Epithelial cell of prostate (primary cell): ENCODE data around the gene PKLR.
A peak's percentile ranks its signal among the peaks of the same experiment; 100 is the strongest.

Experiments used
- DNase-seq: peaks from one replicate; pipeline ENCODE4 v3.0.0-alpha.2; 2011; ENCODE audit warnings: low read depth, low spot score
- H3K27ac ChIP-seq: fragments of 450-650 bp; 2 replicates; pipeline ENCODE4 v1.5.1; 2017; ENCODE audit warnings: mild to moderate bottlenecking

The PKLR gene

DNA sequence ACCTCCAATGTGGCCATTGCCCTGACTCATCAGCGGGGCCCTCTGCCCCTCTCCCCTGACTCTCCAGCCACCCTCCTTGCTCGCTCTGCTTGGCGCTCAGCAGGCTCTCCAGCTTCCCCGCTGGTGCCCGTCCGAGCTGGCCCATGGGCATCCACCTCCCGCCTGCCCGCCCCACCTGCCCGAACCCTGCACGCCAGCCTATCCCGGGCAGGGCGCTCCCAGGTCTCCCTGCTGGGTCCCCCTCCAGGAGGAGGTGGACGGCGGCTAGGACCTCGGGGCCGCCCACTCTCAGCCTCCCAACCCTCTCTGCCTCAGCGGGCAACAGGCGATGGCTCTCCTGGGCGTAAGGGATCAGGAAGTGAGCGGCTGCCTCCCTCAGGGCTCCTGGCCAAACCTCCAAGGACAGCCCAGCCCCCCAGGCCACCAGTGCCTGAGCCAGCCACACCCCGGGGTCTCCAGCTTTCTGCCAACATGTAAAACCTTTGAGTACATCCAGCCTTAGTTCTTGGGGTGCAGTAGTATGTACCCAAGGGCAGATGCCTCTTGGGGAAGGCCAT lies 13.2 kb downstream of the PKLR start:
- no peak overlapping the region for H3K27ac ChIP-seq
- DNase-seq, result no peak

- H3K27ac ChIP-seq, result no peak overlapping the region
- no peak for DNase-seq
Observed at GRCh38 chr1:155286544-155286943, 14.7 kb downstream of the PKLR start.

DNA sequence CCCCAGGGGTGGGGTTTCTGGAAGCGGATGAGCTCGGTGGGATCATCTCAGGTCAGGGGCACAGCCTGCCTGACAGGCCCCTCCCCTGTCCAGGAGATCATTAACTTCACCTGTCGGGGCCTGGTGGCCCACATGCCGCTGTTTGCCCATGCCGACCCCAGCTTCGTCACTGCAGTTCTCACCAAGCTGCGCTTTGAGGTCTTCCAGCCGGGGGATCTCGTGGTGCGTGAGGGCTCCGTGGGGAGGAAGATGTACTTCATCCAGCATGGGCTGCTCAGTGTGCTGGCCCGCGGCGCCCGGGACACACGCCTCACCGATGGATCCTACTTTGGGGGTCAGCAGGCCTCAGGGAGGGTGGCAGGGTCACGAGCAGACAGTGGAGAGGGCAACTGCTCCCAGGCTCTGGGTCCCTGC lies 15.6 kb downstream of the PKLR start:
- DNase-seq, result no peak
- H3K27ac ChIP-seq, result no peak overlapping the region

DNA sequence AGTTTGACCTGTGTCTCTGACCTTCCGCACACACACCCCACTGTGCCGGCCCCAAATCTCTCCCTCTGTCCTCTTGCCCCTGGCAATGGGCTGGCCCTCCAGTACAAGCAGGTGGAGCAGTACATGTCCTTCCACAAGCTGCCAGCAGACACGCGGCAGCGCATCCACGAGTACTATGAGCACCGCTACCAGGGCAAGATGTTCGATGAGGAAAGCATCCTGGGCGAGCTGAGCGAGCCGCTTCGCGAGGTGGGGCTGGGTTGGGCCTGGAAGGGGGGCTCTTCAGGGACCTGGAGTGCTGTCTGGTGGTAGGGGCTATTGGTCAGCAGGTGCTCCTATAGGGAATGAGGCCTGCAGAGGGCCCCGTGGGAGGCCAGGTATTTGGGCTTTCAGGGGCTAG lies 16.2 kb downstream of the PKLR start:
- DNase-seq, result no peak
- no peak overlapping the region for H3K27ac ChIP-seq

DNA sequence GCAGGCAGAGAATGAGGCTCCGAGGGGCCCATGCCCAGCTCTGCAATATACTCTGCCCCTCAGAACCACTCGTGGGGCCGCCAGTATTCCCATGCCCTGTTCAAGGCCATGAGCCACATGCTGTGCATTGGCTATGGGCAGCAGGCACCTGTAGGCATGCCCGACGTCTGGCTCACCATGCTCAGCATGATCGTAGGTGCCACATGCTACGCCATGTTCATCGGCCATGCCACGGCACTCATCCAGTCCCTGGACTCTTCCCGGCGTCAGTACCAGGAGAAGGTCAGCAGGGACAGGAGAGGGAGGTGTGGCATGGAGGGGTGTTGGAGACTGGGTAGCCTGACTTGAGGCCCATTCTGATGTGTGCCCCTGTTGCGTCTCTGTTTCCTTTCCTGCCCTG lies 16.8 kb downstream of the PKLR start:
- no peak for DNase-seq
- no peak overlapping the region for H3K27ac ChIP-seq

DNA sequence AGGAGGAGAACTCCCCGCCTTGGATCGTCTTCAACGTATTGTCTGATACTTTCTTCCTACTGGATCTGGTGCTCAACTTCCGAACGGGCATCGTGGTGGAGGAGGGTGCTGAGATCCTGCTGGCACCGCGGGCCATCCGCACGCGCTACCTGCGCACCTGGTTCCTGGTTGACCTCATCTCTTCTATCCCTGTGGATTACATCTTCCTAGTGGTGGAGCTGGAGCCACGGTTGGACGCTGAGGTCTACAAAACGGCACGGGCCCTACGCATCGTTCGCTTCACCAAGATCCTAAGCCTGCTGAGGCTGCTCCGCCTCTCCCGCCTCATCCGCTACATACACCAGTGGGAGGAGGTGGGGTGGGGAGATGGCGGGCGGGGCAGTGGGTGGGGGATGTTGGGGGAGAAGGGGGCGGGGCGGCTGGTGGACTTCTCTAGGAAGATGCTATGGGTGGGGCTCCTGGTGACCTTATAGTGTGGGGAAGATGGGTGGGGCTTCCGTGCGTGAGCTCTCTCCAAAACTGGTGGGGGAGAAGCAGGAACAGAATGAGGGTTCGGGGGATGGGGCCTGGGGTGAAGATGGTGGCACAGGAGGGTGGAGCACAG lies 18.6 kb downstream of the PKLR start:
- no peak for DNase-seq
- no peak overlapping the region for H3K27ac ChIP-seq

- DNase-seq, result no peak
Observed at GRCh38 chr1:155279268-155279667, 22.0 kb downstream of the PKLR start.

DNA sequence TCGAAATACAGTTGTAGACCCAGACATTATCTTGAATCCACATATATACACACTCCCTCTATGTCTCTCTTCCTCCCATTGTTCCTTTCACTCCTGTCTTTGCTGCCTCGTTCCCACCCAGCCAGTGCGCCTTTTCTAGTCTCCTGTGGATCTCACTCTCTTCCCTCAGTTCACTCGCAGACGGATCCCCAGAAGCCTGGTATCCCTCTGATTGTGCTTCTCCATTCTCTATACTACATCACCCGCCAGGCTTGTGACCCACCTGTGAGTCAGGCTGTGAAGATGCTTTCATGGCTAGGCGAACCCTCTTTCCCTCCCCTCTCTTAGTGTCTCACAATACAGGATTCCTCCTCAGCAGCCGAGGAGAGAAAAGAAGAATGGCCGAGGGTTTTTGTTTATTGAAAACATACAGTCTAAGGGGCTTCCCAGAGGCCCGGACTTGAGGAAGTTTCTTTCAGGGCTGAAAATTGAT lies 22.5 kb downstream of the PKLR start:
- H3K27ac ChIP-seq, result no peak overlapping the region
- DNase-seq, result no peak

More at GRCh38 chr1:155279268-155279667, 22.0 kb downstream of the PKLR start:
- H3K27ac ChIP-seq, result no peak overlapping the region

DNA sequence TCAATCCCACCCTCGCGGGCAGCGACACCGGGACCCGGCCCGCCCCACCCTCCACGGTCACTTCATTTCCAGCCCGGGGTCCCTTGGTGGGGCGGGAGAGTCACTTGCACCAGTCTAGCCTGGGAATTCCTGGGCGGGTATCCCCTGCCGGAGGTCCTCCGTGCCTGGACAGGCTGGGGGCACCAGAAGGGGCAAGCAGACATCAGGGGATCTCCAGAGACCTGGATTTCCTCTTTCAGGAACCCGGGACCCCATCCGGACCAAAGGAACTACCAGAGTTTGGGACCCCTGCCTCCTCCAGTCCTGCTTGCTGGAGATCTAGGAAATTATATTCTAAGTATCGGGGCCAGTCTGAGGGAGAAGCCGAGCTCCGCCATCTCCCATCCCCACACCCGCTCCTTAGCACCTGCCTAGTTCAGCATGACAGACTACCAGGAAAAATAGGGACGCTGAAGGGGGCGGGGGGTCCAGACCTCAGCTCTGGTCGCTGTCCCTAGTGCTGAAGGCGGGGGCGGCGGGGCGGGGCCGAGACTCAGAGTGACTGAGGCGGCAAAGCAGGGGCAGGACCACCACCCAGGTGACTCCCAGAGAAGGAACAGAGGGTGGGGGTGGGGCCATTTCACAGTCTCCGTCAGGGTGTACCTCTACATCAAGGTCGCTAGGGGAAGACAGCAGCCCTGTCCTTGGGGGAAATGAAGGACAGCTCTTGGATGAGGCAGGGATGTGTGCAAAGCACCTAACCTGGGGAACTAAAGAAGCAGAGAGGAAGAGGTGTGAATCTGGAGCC lies 23.1 kb downstream of the PKLR start:
- no peak overlapping the region for H3K27ac ChIP-seq
- DNase-seq, result no peak

GRCh38 chr1:155277070-155277901 lies 24.0 kb downstream of the PKLR start, which contains the start of gene HCN3:
TSS of gene HCN3 (plus strand) at chr1:155277463. CDS start at chr1:155277591, 128 bp downstream.
- peak; percentile 52 for DNase-seq
- no peak within 1 kb of the TSS for H3K27ac ChIP-seq

GRCh38 chr1:155273343-155274245 lies 27.6 kb downstream of the PKLR start, which contains the start of gene CLK2:
TSS of gene CLK2 (minus strand) at chr1:155273504. CDS start at chr1:155270977, 2,527 bp downstream.
- peak; percentile 51 for DNase-seq
- peak within 1 kb of the TSS; percentile 87 for H3K27ac ChIP-seq

DNA sequence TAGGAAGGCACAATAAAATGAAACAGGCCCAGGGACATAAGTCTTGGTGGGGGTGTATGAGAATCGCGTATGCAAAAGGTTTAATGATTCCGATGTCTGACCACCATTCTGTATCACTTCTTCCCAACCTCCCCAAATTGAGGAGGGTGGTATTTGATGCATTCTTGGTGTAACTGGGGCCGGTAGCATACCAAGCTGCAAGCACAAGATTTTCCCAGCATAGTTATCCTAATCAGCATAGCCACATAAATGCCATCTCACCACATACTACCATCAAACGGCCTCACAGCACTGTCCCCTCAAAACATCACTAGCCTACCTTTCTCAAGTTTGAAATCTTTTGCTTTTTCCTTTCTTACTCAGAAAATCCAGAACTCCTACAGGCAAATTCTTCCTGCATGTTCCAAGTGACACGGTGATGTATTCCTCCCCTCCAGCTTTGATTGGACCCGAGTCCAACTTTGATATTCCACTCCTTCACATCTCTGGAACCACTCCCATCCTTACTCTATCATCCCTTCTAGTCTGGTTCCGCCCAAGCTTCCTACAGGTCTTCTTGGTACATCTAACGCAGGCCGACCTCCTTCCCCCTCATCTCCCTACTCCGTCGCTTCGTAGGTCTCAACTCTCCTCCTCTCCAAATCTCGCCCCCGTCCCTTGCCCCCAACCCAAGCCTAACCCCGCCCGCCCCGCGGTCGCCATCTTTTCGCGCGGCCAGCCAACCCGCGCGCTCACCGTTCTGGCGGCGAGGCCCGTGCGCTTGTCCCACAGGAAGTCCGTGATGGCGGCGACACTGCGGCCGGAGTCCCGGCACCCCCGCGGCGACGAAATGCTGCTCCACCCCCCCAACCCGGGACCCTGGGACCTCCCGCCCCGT lies 28.5 kb downstream of the PKLR start:
- H3K27ac ChIP-seq, result peak overlapping the region; percentile 87
- no peak for DNase-seq

- no peak for DNase-seq
- H3K27ac ChIP-seq, result no peak overlapping the region
Observed at GRCh38 chr1:155269381-155269780, 31.9 kb downstream of the PKLR start.

DNA sequence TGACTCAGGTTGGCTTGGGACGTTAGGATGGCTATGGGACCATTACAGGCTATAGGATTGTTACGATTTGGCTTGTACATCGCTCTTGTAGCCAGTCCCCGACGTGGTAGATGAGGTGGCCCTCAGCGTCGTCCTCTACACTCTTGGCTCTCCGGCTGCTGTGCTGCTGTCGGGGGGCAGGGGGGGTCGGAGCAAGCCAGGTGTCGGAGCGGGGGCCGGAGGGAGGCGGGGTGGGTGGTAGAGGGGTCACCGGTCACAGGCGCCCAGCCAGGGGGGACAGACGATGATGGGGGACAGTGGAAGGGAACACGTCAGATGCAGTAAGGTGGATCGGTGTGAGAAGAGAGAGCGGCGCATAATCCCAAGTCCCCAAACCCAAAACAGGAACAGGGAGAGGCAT lies 32.6 kb downstream of the PKLR start:
- DNase-seq, result no peak
- H3K27ac ChIP-seq, result no peak overlapping the region

DNA sequence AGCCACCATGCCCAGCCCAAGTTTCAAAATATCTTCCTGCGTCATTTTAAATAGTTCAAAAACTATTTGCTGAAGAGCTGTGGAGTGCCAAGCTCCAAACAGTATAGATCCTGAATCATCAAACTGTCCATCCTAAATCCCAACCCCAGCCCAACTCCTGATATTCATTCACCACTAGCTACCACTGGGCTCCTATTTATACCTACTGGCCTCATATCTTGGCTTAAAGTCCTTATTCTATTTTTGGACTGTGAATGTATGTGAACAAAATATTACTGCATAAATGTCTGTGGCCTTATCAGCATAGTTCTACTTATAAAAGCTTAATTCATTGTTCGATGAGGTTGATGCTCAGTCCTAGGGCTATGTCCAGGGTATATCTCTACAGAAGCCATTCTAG lies 33.9 kb downstream of the PKLR start:
- no peak for DNase-seq
- no peak overlapping the region for H3K27ac ChIP-seq

DNA sequence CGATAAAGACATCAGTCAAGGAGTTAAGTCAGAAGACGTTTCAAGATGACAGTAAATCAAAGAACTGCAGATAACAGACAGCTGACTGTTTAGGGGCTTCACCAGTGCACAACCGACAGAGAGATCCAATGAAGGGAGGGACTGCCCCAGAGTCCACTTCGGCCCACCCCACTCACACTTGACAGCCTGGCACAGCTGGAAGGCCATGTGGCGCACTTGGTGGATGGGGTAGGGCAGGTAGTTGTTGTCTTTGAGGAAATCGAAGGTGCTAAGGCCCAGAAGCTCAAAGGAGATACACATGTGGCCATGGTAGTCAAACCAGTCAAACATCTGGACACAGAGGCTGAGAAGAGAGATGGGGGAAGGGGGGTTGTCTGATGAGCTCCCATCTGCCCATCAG lies 34.7 kb downstream of the PKLR start:
- no peak for DNase-seq
- no peak overlapping the region for H3K27ac ChIP-seq

DNA sequence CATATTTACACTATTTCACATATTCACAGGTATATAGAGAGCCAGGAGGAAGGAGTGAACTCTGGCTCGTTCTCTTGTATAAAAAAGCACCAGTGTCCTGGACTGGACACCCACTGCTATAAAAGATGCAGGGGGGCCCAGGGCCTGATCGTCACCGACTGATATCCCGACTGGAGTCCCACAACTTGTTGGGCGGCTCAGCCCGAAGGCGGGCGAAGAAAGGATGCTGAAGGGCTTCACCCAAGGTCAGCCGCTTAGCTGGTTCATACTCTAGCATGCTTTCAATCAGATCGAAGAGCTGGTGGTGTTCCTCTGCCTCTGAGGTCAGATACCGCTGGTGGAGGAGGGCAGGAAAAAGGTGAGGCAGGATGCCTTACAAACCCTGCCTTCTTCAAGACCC lies 38.2 kb downstream of the PKLR start:
- no peak for DNase-seq
- peak overlapping the region; percentile 75 for H3K27ac ChIP-seq

DNA sequence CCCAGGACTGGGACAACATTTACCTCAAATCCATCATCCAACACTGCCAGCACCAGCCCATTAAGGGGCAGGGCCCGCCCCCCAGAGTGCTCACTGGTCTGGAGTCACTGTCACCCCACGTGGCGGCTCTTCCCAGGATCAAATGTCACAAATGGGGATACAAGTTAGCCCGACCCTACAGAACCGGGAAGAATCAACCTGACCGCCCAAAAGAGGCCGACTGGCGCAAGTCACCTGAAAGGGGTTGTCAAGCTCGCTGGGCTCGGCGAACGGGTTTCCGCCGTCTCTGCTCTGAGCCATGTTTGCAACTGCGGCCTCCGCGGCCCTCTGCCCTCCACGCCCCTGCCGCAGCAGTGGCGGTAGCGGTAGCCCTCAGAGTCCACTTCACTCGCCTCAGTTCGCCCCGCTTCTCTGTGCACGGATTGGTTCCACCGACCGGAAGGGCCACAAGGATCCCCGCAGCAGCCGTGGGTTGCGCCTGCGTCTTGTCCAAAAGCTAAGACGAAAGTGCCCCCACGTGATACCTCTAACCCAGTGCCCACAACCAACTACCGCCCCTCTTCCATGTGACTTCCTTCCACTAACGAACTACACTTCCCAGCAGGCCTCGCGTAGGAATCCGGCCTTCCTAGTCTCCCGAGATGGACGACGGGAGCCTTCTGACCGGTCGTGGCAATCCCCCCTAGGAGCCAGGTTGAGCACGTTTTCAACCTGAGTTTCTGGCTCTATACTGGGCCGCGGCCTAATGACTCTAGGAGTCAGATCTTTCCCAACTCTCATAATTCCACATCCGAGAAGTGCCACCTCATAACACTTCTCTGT lies 39.2 kb downstream of the PKLR start, which contains the start of gene SCAMP3:
TSS of gene SCAMP3 (minus strand) at position 509 of the 822 bp plus-strand sequence. CDS start at position 300, 209 bp downstream.
- peak; percentile 90 for DNase-seq
- peak within 1 kb of the TSS; percentile 75 for H3K27ac ChIP-seq
